Liver (tissue), 9 donors: Measurements from ENCODE around the gene CECR2. TPM values are rescaled to one million over a fixed set of nuclear protein-coding genes. Genes with fewer than 3 reads are reported as not detected.
"Not testable (repeated sequence)": the region's sequence is repeated elsewhere in the genome, so short reads cannot be mapped to it uniquely, and the experiment has no call there.

Source experiments
- DNase-seq: peaks from one replicate; pipeline ENCODE4 v3.0.0-alpha.2; 2017; ENCODE audit warnings: low spot score
- H3K27ac ChIP-seq, 2 donors: one replicate each; pipeline ENCODE4 v1.7.0; 2013; ENCODE audit warnings: inconsistent platforms in 2 of 2, low read length in 2 of 2, control low read depth in 1 of 2, low read depth in 1 of 2, mild to moderate bottlenecking in 1 of 2
- H3K27me3 ChIP-seq, 4 donors: one replicate each; pipeline versions ENCODE4 v1.6.1 to v1.7.0; 2013; ENCODE audit warnings: low read length in 3 of 4, inconsistent platforms in 1 of 4, mild to moderate bottlenecking in 1 of 4, moderate library complexity in 1 of 4; ENCODE audit not compliant: control insufficient read depth in 4 of 4, insufficient read depth in 4 of 4
- H3K36me3 ChIP-seq, 4 donors: one replicate each; pipeline versions ENCODE4 v1.6.1 to v1.7.0; 2013; ENCODE audit warnings: low read length in 3 of 4, mild to moderate bottlenecking in 3 of 4, low read depth in 1 of 4, moderate library complexity in 1 of 4; ENCODE audit not compliant: control insufficient read depth in 4 of 4, insufficient read depth in 3 of 4
- H3K4me1 ChIP-seq, 4 donors: one replicate each; pipeline versions ENCODE4 v1.6.1 to v1.7.0; 2013; ENCODE audit warnings: low read length in 3 of 4, mild to moderate bottlenecking in 3 of 4, moderate library complexity in 1 of 4; ENCODE audit not compliant: control insufficient read depth in 4 of 4, insufficient read depth in 4 of 4
- H3K4me3 ChIP-seq, 3 donors: one replicate each; pipeline versions ENCODE4 v1.6.1 to v1.7.0; 2013; ENCODE audit warnings: low read length in 3 of 3, control low read depth in 1 of 3, low read depth in 1 of 3, mild to moderate bottlenecking in 1 of 3
- H3K9ac ChIP-seq, 2 donors: one replicate each; pipeline ENCODE4 v1.7.0; 2013; ENCODE audit warnings: low read length in 2 of 2, mild to moderate bottlenecking in 2 of 2, moderate library complexity in 2 of 2, control low read depth in 1 of 2, low read depth in 1 of 2
- H3K9me3 ChIP-seq, 4 donors: one replicate each; pipeline versions ENCODE4 v1.6.1 to v1.7.0; 2013; ENCODE audit warnings: low read length in 3 of 4; ENCODE audit not compliant: control insufficient read depth in 4 of 4
- CTCF ChIP-seq: fragments of 150-350 bp; IDR thresholded peaks from 2 replicates; pipeline ENCODE4 v1.5.1; 2017; ENCODE audit warnings: improper control_type of control experiment, low read depth, low read length; ENCODE audit not compliant: missing input control
- EGR1 ChIP-seq, 2 donors: IDR thresholded peaks; 2 replicates each; pipeline ENCODE4 v1.6.1; 2016 to 2018; ENCODE audit warnings: antibody characterized with exemption in 2 of 2, low read depth in 2 of 2
- FOXA1 ChIP-seq: IDR thresholded peaks from 2 replicates; pipeline ENCODE4 v1.6.1; 2016; ENCODE audit warnings: antibody characterized with exemption
- FOXA2 ChIP-seq: IDR thresholded peaks from 2 replicates; pipeline ENCODE4 v1.6.1; 2016; ENCODE audit warnings: antibody characterized with exemption
- GABPA ChIP-seq, 2 donors: IDR thresholded peaks in 1 of 2; conservative IDR thresholded peaks in 1 of 2; 2 replicates each; pipeline ENCODE4 v1.6.1; 2016; ENCODE audit warnings: antibody characterized with exemption in 2 of 2, mild to moderate bottlenecking in 1 of 2, moderate library complexity in 1 of 2
- HNF4A ChIP-seq, 2 donors: conservative IDR thresholded peaks; 2 replicates each; pipeline ENCODE4 v1.6.1; 2016; ENCODE audit warnings: antibody characterized with exemption in 2 of 2, mild to moderate bottlenecking in 2 of 2
- JUND ChIP-seq, 2 donors: IDR thresholded peaks; 2 replicates each; pipeline ENCODE4 v1.6.1; 2016; ENCODE audit warnings: antibody characterized with exemption in 2 of 2
- MAX ChIP-seq: IDR thresholded peaks from 2 replicates; pipeline ENCODE4 v1.6.1; 2016; ENCODE audit warnings: antibody characterized with exemption
- NR2F2 ChIP-seq: IDR thresholded peaks from 2 replicates; pipeline ENCODE4 v1.6.1; 2016; ENCODE audit warnings: antibody characterized with exemption
- RAD21 ChIP-seq, 2 donors: IDR thresholded peaks; 2 replicates each; pipeline ENCODE4 v1.6.1; 2016; ENCODE audit warnings: antibody characterized with exemption in 2 of 2, mild to moderate bottlenecking in 2 of 2
- RXRA ChIP-seq, 2 donors: IDR thresholded peaks; 2 replicates each; pipeline ENCODE4 v1.6.1; 2017 to 2018; ENCODE audit warnings: antibody characterized with exemption in 2 of 2, mild to moderate bottlenecking in 1 of 2
- SP1 ChIP-seq: IDR thresholded peaks from 2 replicates; pipeline ENCODE4 v1.6.1; 2018; ENCODE audit warnings: antibody characterized with exemption, mild to moderate bottlenecking
- TAF1 ChIP-seq: conservative IDR thresholded peaks from 2 replicates; pipeline ENCODE4 v1.6.1; 2016; ENCODE audit warnings: antibody characterized with exemption, mild to moderate bottlenecking
- YY1 ChIP-seq: IDR thresholded peaks from 2 replicates; pipeline ENCODE4 v1.6.1; 2016; ENCODE audit warnings: antibody characterized with exemption, mild to moderate bottlenecking
- WGBS: extraction: QIAGEN DNeasy Blood & Tissue Kit; methylation state at CpG from one replicate; pipeline ENCODE4 v1.1.7; 2013; 5-methylcytosine and 5-hydroxymethylcytosine counted together
- polyA plus RNA-seq, 2 donors: library from polyadenylated mRNA; stranded (reverse) in 1 of 2; unstranded in 1 of 2; fragments of 200-250 nt in 1 of 2; fragments of >200 nt in 1 of 2; fragmentation: Nextera tagmentation in 1 of 2; extraction: Ambion mirVana in 1 of 2; gene quantifications; one replicate each; pipeline versions ENCODE4 v1.2.1 to v1.2.3, GENCODE V29; 2013 to 2015
- total RNA-seq, 2 donors: library from RNA; depleted of rRNA; stranded (reverse); fragments of >200 nt; gene quantifications; one replicate each; pipeline ENCODE4 v1.2.3, GENCODE V29; 2014
- TF ChIP-seq, protein P1 (sequence below): IDR thresholded peaks from 2 replicates; pipeline ENCODE4 v1.6.1; 2016; ENCODE audit warnings: antibody characterized with exemption
- TF ChIP-seq, protein P2 (sequence below): IDR thresholded peaks from 2 replicates; pipeline ENCODE4 v1.6.1; 2016; ENCODE audit warnings: antibody characterized with exemption, mild to moderate bottlenecking
- donor health status: healthy.
- donor health status: healthy.
- donor health status: healthy.
- donor health status: healthy.
- donor health status: healthy.

The CECR2 gene
- total and polyA plus RNA-seq, 4 donors = 1.8 to 9.7 (median 2.1) TPM

DNA sequence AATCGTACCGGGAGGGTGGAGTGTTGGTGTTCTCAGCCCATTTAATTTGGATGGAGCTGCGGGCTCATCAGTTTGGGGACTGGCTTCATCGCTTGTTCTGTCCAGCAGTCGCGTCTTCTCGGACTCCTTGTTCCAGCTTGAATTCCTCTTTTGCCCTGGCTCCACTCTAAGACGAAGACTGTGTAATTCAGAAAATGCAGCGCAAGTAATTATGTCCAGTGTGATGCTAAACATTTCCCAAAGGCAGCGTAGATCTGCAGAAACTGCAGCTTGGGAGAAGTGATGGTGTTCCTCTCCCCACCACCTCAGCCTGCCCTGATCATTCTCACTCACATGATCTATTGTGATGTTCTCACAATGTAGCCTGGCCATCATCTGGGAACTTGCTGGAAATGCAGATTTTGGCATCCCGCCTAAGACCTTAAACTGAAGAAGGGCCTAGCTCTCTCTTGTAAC, 194.7 kb downstream of the CECR2 start:
- Histone ChIP-seq H3K27ac (peak overlapping the region in 1 of 2 donors; percentile 78), H3K36me3 (no peaks in the 10 kb centered on the region), H3K4me3 (no peak overlapping the region), H3K4me1 (peaks cover 7 to 28% (median 21%) of the 10 kb centered on the region in 4 donors), H3K9me3 (no peaks in the 10 kb centered on the region), H3K27me3 (no peaks in the 10 kb centered on the region), H3K9ac (no peak overlapping the region)
- peak in 1 of 2 donors; percentile 17 for TF ChIP-seq RAD21 (IDR thresholded peaks at IDR 0.05)
- TF ChIP-seq, protein P1, sequence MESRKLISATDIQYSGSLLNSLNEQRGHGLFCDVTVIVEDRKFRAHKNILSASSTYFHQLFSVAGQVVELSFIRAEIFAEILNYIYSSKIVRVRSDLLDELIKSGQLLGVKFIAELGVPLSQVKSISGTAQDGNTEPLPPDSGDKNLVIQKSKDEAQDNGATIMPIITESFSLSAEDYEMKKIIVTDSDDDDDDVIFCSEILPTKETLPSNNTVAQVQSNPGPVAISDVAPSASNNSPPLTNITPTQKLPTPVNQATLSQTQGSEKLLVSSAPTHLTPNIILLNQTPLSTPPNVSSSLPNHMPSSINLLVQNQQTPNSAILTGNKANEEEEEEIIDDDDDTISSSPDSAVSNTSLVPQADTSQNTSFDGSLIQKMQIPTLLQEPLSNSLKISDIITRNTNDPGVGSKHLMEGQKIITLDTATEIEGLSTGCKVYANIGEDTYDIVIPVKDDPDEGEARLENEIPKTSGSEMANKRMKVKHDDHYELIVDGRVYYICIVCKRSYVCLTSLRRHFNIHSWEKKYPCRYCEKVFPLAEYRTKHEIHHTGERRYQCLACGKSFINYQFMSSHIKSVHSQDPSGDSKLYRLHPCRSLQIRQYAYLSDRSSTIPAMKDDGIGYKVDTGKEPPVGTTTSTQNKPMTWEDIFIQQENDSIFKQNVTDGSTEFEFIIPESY = no peak
- no peak for DNase-seq
- 87% methylated on average over 11 of the region's 11 CpGs for WGBS

DNA sequence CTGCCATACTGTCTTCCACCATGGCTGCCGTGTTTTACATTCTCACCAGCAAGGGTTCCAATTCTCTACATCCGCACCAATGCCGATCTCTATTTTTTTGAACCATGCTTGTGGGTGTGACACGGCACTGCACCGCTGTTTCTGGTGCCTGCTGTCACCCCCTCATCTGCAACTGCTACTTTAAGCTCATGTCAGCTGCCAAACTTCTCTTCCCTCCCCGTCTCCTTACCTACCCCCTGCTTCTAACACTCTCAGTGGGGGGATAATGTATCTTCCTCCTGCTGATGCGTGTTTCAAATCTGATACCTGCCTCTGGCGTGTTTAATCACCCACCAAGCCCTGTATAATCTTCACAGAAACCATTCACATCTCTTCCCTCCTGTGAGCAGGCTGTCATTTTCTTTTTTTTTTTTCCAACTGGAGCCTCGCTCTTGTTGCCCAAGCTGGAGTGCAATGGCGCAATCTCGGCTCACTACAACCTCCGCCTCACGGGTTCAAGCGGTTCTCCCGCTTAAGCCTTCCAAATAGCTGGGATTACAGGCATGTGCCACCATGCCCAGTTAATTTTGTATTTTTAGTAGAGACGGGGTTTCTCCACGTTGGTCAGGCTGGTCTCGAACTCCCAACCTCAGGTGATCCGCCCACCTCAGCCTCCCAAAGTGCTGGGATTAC, 196.9 kb downstream of the CECR2 start:
- WGBS = 82% methylated on average over 19 of the region's 19 CpGs
- not testable (repeated sequence) for H3K9me3 ChIP-seq, H3K9ac ChIP-seq, DNase-seq, H3K4me3 ChIP-seq, H3K27me3 ChIP-seq, H3K36me3 ChIP-seq
- H3K4me1 ChIP-seq = peaks cover 7 to 42% (median 28%) of the 10 kb centered on the region in 4 donors
- peak overlapping the region in 1 of 2 donors; percentile 14 for H3K27ac ChIP-seq

DNA sequence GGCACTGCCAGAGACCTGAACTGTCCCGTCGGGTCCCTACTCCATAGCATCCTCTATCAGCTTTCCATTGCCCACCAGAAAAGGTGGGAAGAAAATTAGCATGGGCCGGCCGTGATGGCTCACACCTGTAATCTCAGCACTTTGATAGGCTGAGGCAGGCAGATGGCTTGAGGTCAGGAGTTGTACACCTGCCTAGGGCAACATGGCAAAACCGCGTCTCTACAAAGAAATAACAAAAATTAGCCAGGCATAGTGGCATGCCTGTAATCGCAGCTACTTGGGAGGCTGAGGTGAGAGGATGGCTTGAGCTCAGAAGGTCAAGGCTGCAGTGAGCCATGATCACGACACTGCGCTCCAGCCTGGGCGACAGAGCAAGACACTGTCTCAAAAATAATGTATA, 197.5 kb downstream of the CECR2 start:
- WGBS = 83% methylated on average over 10 of the region's 10 CpGs
- no peaks in the 10 kb centered on the region for H3K36me3 ChIP-seq
- no peaks in the 10 kb centered on the region for H3K9me3 ChIP-seq
- H3K27ac ChIP-seq = peak overlapping the region in 1 of 2 donors; percentile 14
- no peak overlapping the region for H3K9ac ChIP-seq
- H3K4me3 ChIP-seq = no peak overlapping the region
- TF ChIP-seq HNF4A (conservative IDR thresholded peaks at IDR 0.05) = no peak
- no peak for TF ChIP-seq MAX
- TF ChIP-seq, protein P2, sequence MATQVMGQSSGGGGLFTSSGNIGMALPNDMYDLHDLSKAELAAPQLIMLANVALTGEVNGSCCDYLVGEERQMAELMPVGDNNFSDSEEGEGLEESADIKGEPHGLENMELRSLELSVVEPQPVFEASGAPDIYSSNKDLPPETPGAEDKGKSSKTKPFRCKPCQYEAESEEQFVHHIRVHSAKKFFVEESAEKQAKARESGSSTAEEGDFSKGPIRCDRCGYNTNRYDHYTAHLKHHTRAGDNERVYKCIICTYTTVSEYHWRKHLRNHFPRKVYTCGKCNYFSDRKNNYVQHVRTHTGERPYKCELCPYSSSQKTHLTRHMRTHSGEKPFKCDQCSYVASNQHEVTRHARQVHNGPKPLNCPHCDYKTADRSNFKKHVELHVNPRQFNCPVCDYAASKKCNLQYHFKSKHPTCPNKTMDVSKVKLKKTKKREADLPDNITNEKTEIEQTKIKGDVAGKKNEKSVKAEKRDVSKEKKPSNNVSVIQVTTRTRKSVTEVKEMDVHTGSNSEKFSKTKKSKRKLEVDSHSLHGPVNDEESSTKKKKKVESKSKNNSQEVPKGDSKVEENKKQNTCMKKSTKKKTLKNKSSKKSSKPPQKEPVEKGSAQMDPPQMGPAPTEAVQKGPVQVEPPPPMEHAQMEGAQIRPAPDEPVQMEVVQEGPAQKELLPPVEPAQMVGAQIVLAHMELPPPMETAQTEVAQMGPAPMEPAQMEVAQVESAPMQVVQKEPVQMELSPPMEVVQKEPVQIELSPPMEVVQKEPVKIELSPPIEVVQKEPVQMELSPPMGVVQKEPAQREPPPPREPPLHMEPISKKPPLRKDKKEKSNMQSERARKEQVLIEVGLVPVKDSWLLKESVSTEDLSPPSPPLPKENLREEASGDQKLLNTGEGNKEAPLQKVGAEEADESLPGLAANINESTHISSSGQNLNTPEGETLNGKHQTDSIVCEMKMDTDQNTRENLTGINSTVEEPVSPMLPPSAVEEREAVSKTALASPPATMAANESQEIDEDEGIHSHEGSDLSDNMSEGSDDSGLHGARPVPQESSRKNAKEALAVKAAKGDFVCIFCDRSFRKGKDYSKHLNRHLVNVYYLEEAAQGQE = no peak
- no peak for TF ChIP-seq JUND (IDR thresholded peaks at IDR 0.05)
- TF ChIP-seq FOXA2 = no peak
- TF ChIP-seq SP1 = no peak
- no peak for TF ChIP-seq CTCF
- TF ChIP-seq RXRA (IDR thresholded peaks at IDR 0.05) = no peak
- no peak for TF ChIP-seq GABPA (IDR thresholded peaks at IDR 0.05 in 1 of 2, conservative IDR thresholded peaks at IDR 0.05 in 1 of 2)
- TF ChIP-seq, protein P1 = no peak
- TF ChIP-seq YY1 = no peak
- no peak for TF ChIP-seq FOXA1
- no peak for TF ChIP-seq EGR1 (IDR thresholded peaks at IDR 0.05; ENCODE audit: low read depth in 2 of 2)
- TF ChIP-seq TAF1 = no peak
- TF ChIP-seq RAD21 (IDR thresholded peaks at IDR 0.05) = no peak
- TF ChIP-seq NR2F2 = no peak
- H3K27me3 ChIP-seq = no peaks in the 10 kb centered on the region
- H3K4me1 ChIP-seq = peaks cover 7 to 47% (median 32%) of the 10 kb centered on the region in 4 donors
- DNase-seq = no peak
